Testis (tissue), 3 donors: ENCODE data around the gene LRTM2. TPM values are rescaled to one million over a fixed set of nuclear protein-coding genes. Genes with fewer than 3 reads are reported as not detected.

Experiments used
- DNase-seq: peaks from one replicate; pipeline ENCODE4 v3.0.0-alpha.2; 2019
- H3K27ac ChIP-seq, 2 donors: fragments of 200-600 bp; sonication (generic); one replicate each; pipeline ENCODE4 v1.5.1; 2019
- H3K27me3 ChIP-seq: fragments of 200-600 bp; sonication (generic); one replicate; pipeline ENCODE4 v1.5.1; 2019
- H3K36me3 ChIP-seq: fragments of 200-600 bp; sonication (generic); one replicate; pipeline ENCODE4 v1.5.1; 2017; ENCODE audit warnings: low read depth; ENCODE audit errors: missing control alignments
- H3K4me1 ChIP-seq: fragments of 200-600 bp; sonication (generic); one replicate; pipeline ENCODE4 v1.5.1; 2019
- H3K4me3 ChIP-seq, 2 donors: fragments of 200-600 bp; sonication (generic); one replicate each; pipeline ENCODE4 v1.5.1; 2017 to 2019
- H3K9me3 ChIP-seq: fragments of 200-600 bp; sonication (generic); one replicate; pipeline ENCODE4 v1.5.1; 2017
- CTCF ChIP-seq, 3 experiments: fragments of 450-650 bp in 2 of 3; fragments of 200-600 bp in 1 of 3; sonication (generic) in 1 of 3; IDR thresholded peaks; one replicate each; pipeline ENCODE4 v1.5.1; 2016 to 2019; ENCODE audit warnings: antibody characterized with exemption in 3 of 3, mild to moderate bottlenecking in 2 of 3, moderate library complexity in 1 of 3
- POLR2A ChIP-seq: fragments of 450-650 bp; IDR thresholded peaks from one replicate; pipeline ENCODE4 v1.6.1; 2017; ENCODE audit warnings: antibody characterized with exemption, mild to moderate bottlenecking, moderate library complexity
- WGBS, 2 donors: methylation state at CpG; one replicate each; pipeline ENCODE4 v1.1.5; 2018; 5-methylcytosine and 5-hydroxymethylcytosine counted together
- intact Hi-C: fragments of 100-400 bp; cut with DNase I; formaldehyde crosslinking; loops from one replicate; pipeline ENCODE4 v1.15.1; 2023; ENCODE audit warnings: low total_unique reads
- polyA plus RNA-seq: library from polyadenylated mRNA; stranded (reverse); fragments of 350-450 nt; fragmentation: Illumina TruSeq; extraction: RNeasy Lipid Tissue Mini Kit (QIAGEN cat#74804); gene quantifications from one replicate; pipeline ENCODE4 v1.2.3, GENCODE V29; 2014; ENCODE audit warnings: low read depth, low replicate concordance; ENCODE audit not compliant: insufficient read depth
- total RNA-seq, 2 donors: library from RNA; depleted of rRNA; stranded (reverse); fragments of >200 nt; gene quantifications; one replicate each; pipeline ENCODE4 v1.2.3, GENCODE V29; 2016

LRTM2 gene
- total and polyA plus RNA-seq, 3 donors from 2014 or later = 0.39 to 0.96 (median 0.43) TPM

DNA sequence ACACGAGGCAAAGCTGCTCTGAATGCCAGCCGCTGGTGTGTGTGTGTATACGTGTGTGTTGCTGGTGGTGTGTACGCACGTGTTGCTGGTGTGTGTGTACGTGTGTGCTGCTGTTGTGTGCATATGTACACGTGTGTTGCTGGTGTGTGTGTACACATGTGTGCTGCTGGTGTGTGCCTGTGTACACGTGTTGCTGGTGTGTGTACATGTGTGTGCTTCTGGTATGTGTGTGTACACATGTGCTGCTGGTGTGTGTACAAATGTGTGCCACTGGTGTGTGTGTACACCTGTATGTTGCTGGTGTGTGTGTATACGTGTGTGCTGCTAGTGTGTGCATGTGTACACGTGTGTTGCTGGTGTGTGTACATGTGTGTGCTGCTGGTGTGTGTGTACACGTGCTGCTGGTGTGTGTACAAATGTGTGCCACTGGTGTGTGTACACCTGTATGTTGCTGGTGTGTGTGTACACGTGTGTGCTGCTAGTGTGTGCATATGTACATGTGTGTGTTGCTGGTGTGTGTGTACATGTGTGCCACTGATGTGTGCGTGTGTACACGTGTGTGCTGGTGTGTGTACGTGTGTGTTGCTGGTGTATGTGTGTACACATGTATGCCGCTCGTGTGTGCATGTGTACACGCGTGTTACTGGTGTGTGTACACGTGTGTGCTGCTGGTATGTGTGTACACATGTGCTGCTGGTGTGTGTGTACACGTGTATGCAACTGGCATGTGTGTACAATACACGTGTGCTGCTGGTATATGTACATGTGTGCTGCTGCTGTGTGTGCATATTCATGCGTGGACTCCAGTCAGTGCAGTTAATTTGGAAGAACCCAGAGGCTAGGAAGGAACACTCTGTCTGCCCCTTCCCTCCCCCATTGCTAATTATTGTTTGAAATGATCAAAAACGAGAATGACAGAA lies 50.9 kb downstream of the LRTM2 start:
- intact Hi-C loops = no loop called here
- H3K4me1 ChIP-seq = no peaks in the 10 kb centered on the region
- no peaks in the 10 kb centered on the region for H3K9me3 ChIP-seq
- no peak for TF ChIP-seq CTCF (IDR thresholded peaks at IDR 0.05)
- TF ChIP-seq POLR2A = no peak
- no peak for DNase-seq
- H3K36me3 ChIP-seq = no peaks in the 10 kb centered on the region
- H3K4me3 ChIP-seq = no peak overlapping the region
- H3K27ac ChIP-seq = no peak overlapping the region
- 64 to 83% methylated on average over 23 to 24 of the region's 24 CpGs for WGBS, 2 donors
- no peaks in the 10 kb centered on the region for H3K27me3 ChIP-seq

DNA sequence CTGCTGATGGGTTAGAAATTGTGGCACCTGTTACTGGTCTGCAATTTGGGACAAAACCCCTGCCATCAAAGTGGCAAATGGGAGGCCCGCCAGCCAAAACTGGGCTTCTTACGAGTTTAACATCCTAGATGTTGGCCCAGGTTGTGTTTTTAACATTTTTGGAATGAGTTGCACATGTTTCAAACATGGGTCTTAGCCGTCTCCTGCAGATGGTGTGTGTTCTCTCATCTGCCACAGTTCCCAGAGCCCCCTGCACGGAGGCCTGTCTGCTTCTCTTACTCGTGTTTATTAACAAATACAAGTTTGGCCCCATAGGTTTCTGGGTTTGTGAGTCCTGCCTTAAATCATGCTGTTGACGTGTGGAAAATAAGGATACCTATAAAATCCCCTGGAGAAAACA lies 51.6 kb downstream of the LRTM2 start:
- Histone ChIP-seq H3K36me3 (no peaks in the 10 kb centered on the region), H3K27ac (no peak overlapping the region), H3K4me1 (no peaks in the 10 kb centered on the region), H3K27me3 (no peaks in the 10 kb centered on the region), H3K4me3 (no peak overlapping the region), H3K9me3 (no peaks in the 10 kb centered on the region)
- 71 to 81% methylated on average over 6 of the region's 6 CpGs for WGBS, 2 donors
- intact Hi-C loops = no loop called here
- no peak for DNase-seq
- no peak for TF ChIP-seq POLR2A
- TF ChIP-seq CTCF (IDR thresholded peaks at IDR 0.05) = no peak

DNA sequence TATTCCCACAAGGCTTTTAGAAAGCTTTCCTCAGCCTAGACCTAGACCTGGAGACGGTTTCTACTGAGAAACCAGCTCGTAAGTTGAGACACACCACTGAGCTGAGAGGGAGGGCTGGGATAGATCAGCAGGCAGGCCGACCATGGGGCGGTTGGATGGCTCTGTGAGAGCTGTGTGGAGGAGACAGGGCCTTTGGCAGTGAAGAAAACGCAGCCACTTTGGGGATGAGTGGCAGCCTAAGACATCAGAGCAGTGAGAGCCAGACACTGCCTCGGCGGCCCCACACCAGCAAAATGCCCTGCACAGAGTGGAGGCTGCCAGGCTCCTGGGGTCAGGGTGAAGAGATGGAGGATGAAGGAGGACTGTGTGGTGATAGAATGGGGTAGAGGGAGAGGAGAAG lies 52.1 kb downstream of the LRTM2 start:
- no peaks in the 10 kb centered on the region for H3K9me3 ChIP-seq
- H3K27me3 ChIP-seq = no peaks in the 10 kb centered on the region
- TF ChIP-seq POLR2A (no peak), CTCF (IDR thresholded peaks at IDR 0.05) (no peak)
- WGBS, 2 donors = 79 to 86% methylated on average over 7 of the region's 7 CpGs
- no peak overlapping the region for H3K27ac ChIP-seq
- intact Hi-C loops = no loop called here
- no peak for DNase-seq
- no peaks in the 10 kb centered on the region for H3K4me1 ChIP-seq
- H3K36me3 ChIP-seq = no peaks in the 10 kb centered on the region
- no peak overlapping the region for H3K4me3 ChIP-seq

- no peaks in the 10 kb centered on the region for H3K9me3 ChIP-seq
- DNase-seq = no peak
- no peak overlapping the region for H3K27ac ChIP-seq
- H3K36me3 ChIP-seq = no peaks in the 10 kb centered on the region
- no peaks in the 10 kb centered on the region for H3K27me3 ChIP-seq
- no peak overlapping the region for H3K4me3 ChIP-seq
- H3K4me1 ChIP-seq = no peaks in the 10 kb centered on the region
- intact Hi-C loops = no loop called here
- WGBS, 2 donors = 85 to 86% methylated on average over 4 to 5 of the region's 5 CpGs
- TF ChIP-seq POLR2A (no peak), CTCF (IDR thresholded peaks at IDR 0.05) (no peak)
Observed at GRCh38 chr12:1873531-1874510, 53.5 kb downstream of the LRTM2 start.
